Islet of Langerhans (tissue), 1 donor: ENCODE data around the gene PARG.
"Not testable (repeated sequence)": the region's sequence is repeated elsewhere in the genome, so short reads cannot be mapped to it uniquely, and the experiment has no call there.

Experiments
- FAIRE-seq: peaks from one replicate; lab custom pipeline; 2011; peaks lifted over from hg19 to GRCh38; lab: Jason Lieb, UNC

Gene PARG

DNA sequence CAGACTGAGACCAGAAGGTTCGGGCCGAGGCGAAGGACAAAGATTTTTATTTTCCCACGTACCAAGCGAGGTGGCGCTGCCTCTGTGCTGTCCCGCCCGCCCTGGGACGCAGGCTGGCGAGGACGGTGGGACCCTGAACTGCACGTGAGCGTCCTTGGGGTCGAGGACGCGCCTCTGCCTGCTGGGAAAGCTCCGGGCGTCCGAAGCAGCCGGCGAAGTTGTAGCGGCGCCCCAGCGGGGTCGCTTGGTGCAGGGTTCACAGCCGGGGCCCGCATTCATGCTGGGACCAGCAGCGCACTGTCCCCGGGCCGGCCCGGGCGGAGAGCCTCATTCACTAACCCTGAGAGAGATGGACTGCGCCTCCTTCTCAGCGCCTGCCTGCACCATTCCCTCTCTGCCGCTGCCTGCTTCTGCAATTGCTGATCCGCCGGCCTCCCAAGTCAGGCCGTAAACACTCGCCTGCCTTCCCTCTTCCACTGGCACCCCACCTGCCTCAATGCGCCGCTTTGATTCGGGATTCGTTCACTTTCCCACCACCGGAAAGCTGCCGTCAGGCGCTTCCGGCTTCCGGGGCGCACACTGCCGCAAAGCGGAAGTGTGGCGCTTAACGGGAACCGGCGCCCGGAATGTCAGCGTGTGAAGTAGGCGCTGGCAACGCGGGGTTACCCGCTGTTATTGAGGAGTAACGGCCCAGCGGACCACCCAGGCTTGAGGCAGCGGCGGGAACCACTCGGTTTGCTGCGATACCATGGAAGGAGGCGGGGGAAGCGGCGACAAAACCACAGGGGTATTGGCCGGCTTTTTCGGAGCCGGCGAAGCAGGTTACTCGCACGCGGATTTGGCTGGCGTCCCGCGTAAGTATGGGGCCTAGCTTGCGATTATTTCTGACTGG lies at the start of gene PARG, which contains the start of gene TIMM23B:
PARG (minus strand) TSS at position 581 of the 892 bp plus-strand sequence; CDS start at position 279, 302 bp downstream.
TIMM23B (plus strand) TSS at position 607 of the 892 bp plus-strand sequence; CDS start at position 749, 142 bp downstream.
- not testable (repeated sequence) for FAIRE-seq

GRCh38 chr10:49988376-49988775 lies 46.5 kb upstream of the PARG start, which contains the start of gene AGAP6:
TSS of gene AGAP6 (plus strand) at chr10:49988406. CDS start at chr10:49988716, 310 bp downstream.
- not testable (repeated sequence) for FAIRE-seq

DNA sequence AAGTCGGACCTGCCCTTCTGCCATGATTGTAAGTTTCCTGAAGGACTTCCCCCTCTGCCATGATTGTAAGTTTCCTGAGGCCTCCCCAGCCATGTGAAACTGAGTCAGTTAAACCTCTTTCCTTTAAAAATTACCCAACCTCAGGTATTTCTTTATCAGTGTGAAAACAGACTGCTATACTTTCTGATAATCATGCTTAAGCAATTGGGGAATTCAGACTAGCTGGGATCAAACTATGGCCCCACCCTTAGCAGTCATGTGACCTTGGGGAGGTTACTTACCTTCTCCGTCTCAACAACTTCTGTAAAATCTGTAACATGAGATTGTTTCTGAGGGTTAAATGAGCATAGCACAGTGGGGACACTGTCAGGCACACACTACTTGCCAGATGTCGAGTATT lies 45.4 kb upstream of the PARG start:
- not testable (repeated sequence) for FAIRE-seq

DNA sequence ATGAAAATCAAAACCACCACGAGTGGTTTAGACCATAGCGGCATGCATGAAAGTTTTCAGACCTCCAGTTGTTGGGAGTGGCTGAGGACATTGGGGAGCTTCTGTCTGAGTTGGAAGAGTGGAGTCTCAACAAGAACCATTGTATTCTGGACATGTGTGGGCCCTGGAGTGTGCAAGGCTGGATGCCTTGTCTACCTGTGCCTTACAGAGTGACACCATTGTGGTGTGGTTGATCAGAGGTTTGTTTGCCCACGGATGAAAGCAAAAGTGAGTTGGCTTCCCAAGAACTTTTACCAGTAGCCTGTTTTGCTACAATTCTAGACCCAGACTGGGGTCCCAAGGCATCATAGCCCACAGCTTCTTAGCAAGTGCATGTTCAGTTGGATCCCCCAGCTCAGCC lies 35.9 kb upstream of the PARG start:
- FAIRE-seq, result not testable (repeated sequence)

- FAIRE-seq, result not testable (repeated sequence)
These were observed 30.3 kb upstream of the PARG start for GRCh38 chr10:49972094-49972493.

DNA sequence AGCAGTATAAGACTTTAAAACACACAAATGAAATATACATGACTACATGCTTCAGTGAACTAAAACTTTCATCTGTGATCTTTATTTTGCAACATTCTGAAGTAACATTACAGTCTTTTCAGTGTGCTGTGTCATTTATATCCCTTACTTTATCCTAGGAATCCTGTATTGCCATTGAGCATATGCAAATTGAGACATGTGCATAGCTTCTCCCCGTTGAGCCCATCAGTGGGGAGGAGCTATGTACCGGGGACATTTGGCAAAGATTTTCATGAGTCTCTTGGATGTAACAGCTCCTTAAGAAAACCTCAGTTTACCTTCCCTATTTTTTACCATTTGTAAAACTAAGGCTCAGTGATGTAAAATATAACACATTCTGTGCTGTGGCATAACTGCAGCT lies 29.6 kb upstream of the PARG start:
- FAIRE-seq, result not testable (repeated sequence)

- FAIRE-seq, result not testable (repeated sequence)
These were observed 28.6 kb upstream of the PARG start for GRCh38 chr10:49970331-49970857.

GRCh38 chr10:49953122-49953521 lies 11.3 kb upstream of the PARG start:
- FAIRE-seq, result peak; percentile 92

GRCh38 chr10:49952006-49952405 lies 10.2 kb upstream of the PARG start:
- FAIRE-seq, result not testable (repeated sequence)

GRCh38 chr10:49948737-49949136 lies 6.9 kb upstream of the PARG start:
- not testable (repeated sequence) for FAIRE-seq

- FAIRE-seq, result peak; percentile 5
These were observed 6.3 kb upstream of the PARG start for GRCh38 chr10:49948142-49948541.

GRCh38 chr10:49943607-49944006 lies 1.8 kb upstream of the PARG start:
- FAIRE-seq, result not testable (repeated sequence)

DNA sequence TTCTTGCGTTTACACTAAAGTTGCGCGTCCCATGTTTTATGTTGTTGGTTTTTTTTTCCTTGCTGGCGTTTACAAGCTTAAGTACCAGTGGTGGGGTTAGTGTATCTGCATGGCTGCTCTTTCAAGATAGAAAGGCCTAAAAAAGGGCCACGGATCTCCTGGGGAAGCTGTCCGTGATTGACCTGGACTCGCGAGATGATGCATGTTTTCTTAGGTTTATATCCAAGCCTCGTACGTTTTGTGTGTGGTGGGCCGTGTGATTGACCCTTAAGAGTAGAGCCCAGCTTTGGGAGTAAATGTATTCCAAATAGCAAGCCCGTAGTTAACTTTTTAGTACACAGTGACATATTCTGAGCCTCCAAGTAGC lies 495 bp upstream of the PARG start:
- FAIRE-seq, result not testable (repeated sequence)

GRCh38 chr10:49931959-49932728 lies 9.7 kb downstream of the PARG start:
- not testable (repeated sequence) for FAIRE-seq

- not testable (repeated sequence) for FAIRE-seq
These were observed 10.6 kb downstream of the PARG start for GRCh38 chr10:49931276-49931675.

- FAIRE-seq, result not testable (repeated sequence)
These were observed 18.3 kb downstream of the PARG start for GRCh38 chr10:49923572-49923971.

DNA sequence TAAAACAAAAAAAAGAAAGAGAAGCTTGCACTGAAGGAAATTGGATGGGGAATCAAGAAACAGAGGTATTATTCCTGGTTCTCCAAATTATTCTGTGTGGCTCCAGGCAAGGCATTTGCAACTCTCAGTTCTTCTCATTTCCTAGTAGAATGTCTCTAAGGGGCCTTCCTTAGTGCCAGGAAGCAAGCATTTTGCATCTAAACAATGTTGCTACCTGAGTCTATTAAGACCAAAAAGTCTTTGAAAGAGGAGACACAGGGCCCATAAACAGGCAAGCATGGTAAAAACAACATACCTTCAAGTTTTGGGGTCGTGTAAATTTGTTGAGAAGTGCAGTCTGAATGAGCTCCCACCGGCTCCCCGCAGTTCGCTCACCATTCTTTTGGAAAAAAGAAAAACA lies 19.8 kb downstream of the PARG start:
- not testable (repeated sequence) for FAIRE-seq

GRCh38 chr10:49917927-49918326 lies 23.9 kb downstream of the PARG start:
- FAIRE-seq, result not testable (repeated sequence)

GRCh38 chr10:49916451-49916850 lies 25.4 kb downstream of the PARG start:
- not testable (repeated sequence) for FAIRE-seq

DNA sequence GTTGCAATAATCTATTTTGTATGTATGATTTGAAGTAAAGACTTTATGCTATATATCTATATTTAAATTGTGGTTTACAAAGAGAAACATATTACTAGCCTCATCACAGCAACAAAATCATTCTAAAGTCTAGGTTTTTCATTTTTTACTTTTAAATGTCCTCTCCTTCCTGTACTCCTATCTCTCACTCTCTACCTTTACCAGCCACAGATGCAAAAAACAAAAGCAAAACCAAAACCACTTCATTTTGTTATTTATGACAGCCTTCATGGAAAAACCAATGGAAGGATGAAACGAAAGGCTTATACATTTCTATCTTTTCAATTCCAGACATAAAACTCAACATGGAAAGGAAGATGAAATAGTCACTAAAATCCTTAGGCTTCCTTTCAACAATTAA lies 31.5 kb downstream of the PARG start:
- FAIRE-seq, result not testable (repeated sequence)

DNA sequence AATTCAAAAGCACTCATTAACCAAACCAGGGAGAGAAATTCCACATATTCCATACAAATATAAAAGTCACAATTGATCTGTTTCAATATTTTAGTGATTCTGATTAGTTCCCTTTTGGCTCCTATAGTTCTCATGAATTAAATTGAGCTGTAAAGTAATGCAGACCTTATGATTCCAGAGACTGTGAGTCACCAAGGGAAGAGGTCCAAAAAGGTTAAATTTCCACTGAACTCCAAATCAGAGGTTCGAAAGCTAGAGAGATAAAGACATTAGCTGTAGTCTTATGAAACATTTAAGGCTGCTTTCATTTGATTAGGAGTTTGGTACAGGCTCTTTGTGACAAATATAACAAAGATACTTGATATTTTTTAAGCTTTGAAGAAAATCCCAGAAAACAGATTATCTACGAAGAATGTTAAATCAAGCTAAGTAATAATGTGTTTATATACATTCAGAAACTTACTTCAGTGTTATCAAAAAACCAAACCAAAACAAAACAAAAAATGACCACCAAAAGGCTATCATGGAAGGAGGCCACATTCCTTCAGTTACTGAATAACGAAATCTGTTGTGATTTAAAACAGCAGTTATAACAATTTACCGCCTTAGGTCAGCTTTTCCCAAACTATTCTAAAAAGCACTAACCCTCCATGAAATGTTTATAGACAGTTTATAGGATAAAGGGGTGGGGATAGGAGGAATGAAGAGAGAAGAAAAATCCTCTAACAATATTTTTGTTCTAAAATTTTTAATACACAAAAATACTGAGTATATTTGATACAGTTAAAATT lies 33.3 kb downstream of the PARG start:
- FAIRE-seq, result not testable (repeated sequence)

GRCh38 chr10:49903829-49904228 lies 38.0 kb downstream of the PARG start:
- not testable (repeated sequence) for FAIRE-seq
